Prostate gland (tissue), 2 donors: ENCODE measurements around the gene COP1. TPM values are rescaled to one million over a fixed set of nuclear protein-coding genes. Genes with fewer than 3 reads are reported as not detected.

ENCODE experiments used
- DNase-seq: peaks from one replicate; pipeline ENCODE4 v3.0.0-alpha.2; 2019; ENCODE audit warnings: low spot score
- H3K27ac ChIP-seq, 2 donors: fragments of 200-600 bp; sonication (generic); 2 replicates each; pipeline ENCODE4 v1.5.1; 2017 to 2019
- H3K27me3 ChIP-seq: fragments of 200-600 bp; sonication (generic); replicated peaks from 2 replicates; pipeline ENCODE4 v1.5.1; 2019; ENCODE audit not compliant: insufficient read depth
- H3K36me3 ChIP-seq, 2 donors: fragments of 200-600 bp; sonication (generic); 1 replicate in 1 of 2; 2 replicates in 1 of 2; pipeline versions ENCODE4 v1.5.1 to v1.8.1; 2017 to 2019
- H3K4me1 ChIP-seq: fragments of 200-600 bp; sonication (generic); replicated peaks from 2 replicates; pipeline ENCODE4 v1.5.1; 2019
- H3K4me3 ChIP-seq, 2 donors: fragments of 200-600 bp; sonication (generic); 2 replicates each; pipeline ENCODE4 v1.5.1; 2017 to 2019
- H3K9me3 ChIP-seq: fragments of 200-600 bp; sonication (generic); 2 replicates; pipeline ENCODE4 v1.5.1; 2017
- CTCF ChIP-seq, 4 experiments: fragments of 200-600 bp in 2 of 4; fragments of 450-650 bp in 2 of 4; sonication (generic) in 2 of 4; IDR thresholded peaks; 1 replicate in 3 of 4; 2 replicates in 1 of 4; pipeline ENCODE4 v1.5.1; 2016 to 2019; ENCODE audit warnings: antibody characterized with exemption in 4 of 4, mild to moderate bottlenecking in 2 of 4, moderate library complexity in 2 of 4
- POLR2A ChIP-seq: fragments of 450-650 bp; IDR thresholded peaks from one replicate; pipeline ENCODE4 v1.6.1; 2016; ENCODE audit warnings: antibody characterized with exemption, mild to moderate bottlenecking
- POLR2AphosphoS5 ChIP-seq: sonication (generic); formaldehyde crosslinking; IDR thresholded peaks from one replicate; pipeline ENCODE4 v1.6.1; 2017; ENCODE audit warnings: antibody characterized with exemption
- WGBS: methylation state at CpG from one replicate; pipeline ENCODE4 v1.1.5; 2018; 5-methylcytosine and 5-hydroxymethylcytosine counted together
- intact Hi-C: fragments of 100-400 bp; cut with DNase I; formaldehyde crosslinking; loops from one replicate; pipeline ENCODE4 v1.14.2; 2022
- small RNA-seq, 2 donors: library from RNA; depleted of rRNA; stranded (forward); fragments of <200 nt; gene quantifications; one replicate each; pipeline ENCODE3, GENCODE V24; 2016
- total RNA-seq, 2 donors: library from RNA; depleted of rRNA; stranded (reverse); fragments of >200 nt; gene quantifications; one replicate each; pipeline ENCODE4 v1.1.0, GENCODE V29; 2016

Gene COP1
- total RNA-seq, 2 donors from 2014 or later = 53.3 to 60.4 TPM

GRCh38 chr1:175895966-175896365, 311.1 kb downstream of the COP1 start:
- WGBS = 95% methylated on average over 1 of the region's 1 CpG
- H3K27ac ChIP-seq = no peak overlapping the region
- no peaks in the 10 kb centered on the region for H3K4me1 ChIP-seq
- no peaks in the 10 kb centered on the region for H3K9me3 ChIP-seq
- intact Hi-C loops = no loop called here
- TF ChIP-seq POLR2A (no peak), POLR2AphosphoS5 (no peak), CTCF (IDR thresholded peaks at IDR 0.05) (no peak)
- H3K27me3 ChIP-seq = no peaks in the 10 kb centered on the region
- no peaks in the 10 kb centered on the region for H3K36me3 ChIP-seq
- no peak overlapping the region for H3K4me3 ChIP-seq
- no peak for DNase-seq

Small RNAs within 50 kb of the gene (small RNA-seq; reads per million reads assigned to genes)
- gene RF00066 (0 reads per million in 2 donors), gene RNU2-12P (0 reads per million in 2 donors), gene RPS29P5 (0 reads per million in 2 donors), gene SCARNA3 (7.1 to 15.7 reads per million in 2 donors)
